IMR-90 (cell line): Measurements from ENCODE around the gene IRX3. TPM values are rescaled to one million over a fixed set of nuclear protein-coding genes. Genes with fewer than 3 reads are reported as not detected.

Experiments
- ATAC-seq: fragments of 200-7000 bp; cut with Tn5 transposase; 2 replicates; pipeline ENCODE4 v1.9.1; 2020; ENCODE audit warnings: low read depth, mild to moderate bottlenecking, moderate library complexity
- BruUV-seq: library from RNA; stranded (reverse); fragments of 400-500 nt; replicated peaks from 2 replicates; lab custom pipeline; 2021; lab: Mats Ljungman, UMichigan
- CTCF ChIA-PET: fragments of 300-600 bp; formaldehyde crosslinking; extraction: SDS; loops from one replicate; lab custom pipeline; 2021; ENCODE audit warnings: antibody characterized with exemption; lab: Yijun Ruan, JAX
- POLR2A ChIA-PET: fragments of 300-600 bp; sonication (Branson Sonifier 250); formaldehyde crosslinking; loops from one replicate; lab custom pipeline; 2022; ENCODE audit warnings: antibody characterized with exemption; ENCODE audit not compliant: unreplicated experiment; lab: Charles Lee
- DNase-seq: peaks from one replicate; pipeline ENCODE4 v3.0.0; 2013
- H2AFZ ChIP-seq: replicated peaks from 2 replicates; pipeline ENCODE3; 2013; ENCODE audit warnings: low read length, mild to moderate bottlenecking; ENCODE audit not compliant: poor library complexity
- H2AK5ac ChIP-seq: 2 replicates; pipeline ENCODE4 v1.6.1; 2013; ENCODE audit warnings: low read depth, low read length, inconsistent platforms
- H2AK9ac ChIP-seq: replicated peaks from 2 replicates; pipeline ENCODE3; 2013; ENCODE audit warnings: mild to moderate bottlenecking, low read depth, low read length, moderate library complexity; ENCODE audit not compliant: poor library complexity
- H2BK120ac ChIP-seq: 2 replicates; pipeline ENCODE4 v1.6.1; 2013; ENCODE audit warnings: low read depth, low read length, inconsistent platforms
- H2BK15ac ChIP-seq: 3 replicates; pipeline ENCODE4 v1.6.1; 2013; ENCODE audit warnings: low read depth, low read length, inconsistent platforms
- H2BK20ac ChIP-seq: 2 replicates; pipeline ENCODE4 v1.6.1; 2013; ENCODE audit warnings: low read depth, mild to moderate bottlenecking, inconsistent platforms, low read length, moderate library complexity
- H2BK5ac ChIP-seq: 2 replicates; pipeline ENCODE4 v1.6.1; 2013; ENCODE audit warnings: mild to moderate bottlenecking, low read depth, low read length, inconsistent platforms; ENCODE audit not compliant: poor library complexity, severe bottlenecking
- H3K14ac ChIP-seq: replicated peaks from 2 replicates; pipeline ENCODE4 v1.6.1; 2013; ENCODE audit warnings: low read depth, low read length, inconsistent platforms
- H3K18ac ChIP-seq: 2 replicates; pipeline ENCODE4 v1.6.1; 2013; ENCODE audit warnings: low read depth, low read length, control low read depth
- H3K23ac ChIP-seq: 2 replicates; pipeline ENCODE4 v1.6.1; 2013; ENCODE audit warnings: low read depth, low read length, inconsistent platforms
- H3K27ac ChIP-seq: 2 replicates; pipeline ENCODE4 v1.5.1; 2013; ENCODE audit warnings: mild to moderate bottlenecking, control low read depth, low read length; ENCODE audit not compliant: insufficient read depth
- H3K27me3 ChIP-seq: 2 replicates; pipeline ENCODE4 v1.6.1; 2013; ENCODE audit warnings: low read length; ENCODE audit not compliant: control insufficient read depth, insufficient read depth
- H3K36me3 ChIP-seq: 2 replicates; pipeline ENCODE4 v1.6.1; 2013; ENCODE audit warnings: low read length, mixed read lengths; ENCODE audit not compliant: control insufficient read depth, insufficient read depth
- H3K4ac ChIP-seq: 2 replicates; pipeline ENCODE4 v1.6.1; 2013; ENCODE audit warnings: low read depth, low read length, inconsistent platforms
- H3K4me1 ChIP-seq: 2 replicates; pipeline ENCODE4 v1.6.1; 2013; ENCODE audit warnings: low read length, mixed read lengths; ENCODE audit not compliant: control insufficient read depth, insufficient read depth
- H3K4me2 ChIP-seq: 2 replicates; pipeline ENCODE4 v1.6.1; 2013; ENCODE audit warnings: low read depth, mild to moderate bottlenecking, control low read depth, low read length, moderate library complexity
- H3K4me3 ChIP-seq: 2 replicates; pipeline ENCODE4 v1.5.1; 2013; ENCODE audit warnings: low read depth, mild to moderate bottlenecking, control low read depth, low read length, moderate library complexity; ENCODE audit not compliant: insufficient read depth
- H3K56ac ChIP-seq: 2 replicates; pipeline ENCODE4 v1.6.1; 2013; ENCODE audit warnings: low read length, inconsistent platforms; ENCODE audit not compliant: insufficient read depth; ENCODE audit errors: extremely low read depth
- H3K79me1 ChIP-seq, 2 experiments: 2 replicates each; pipeline ENCODE4 v1.6.1; 2013; ENCODE audit warnings: low read length in 2 of 2, inconsistent platforms in 1 of 2, low read depth in 1 of 2
- H3K9ac ChIP-seq: 2 replicates; pipeline ENCODE4 v1.6.1; 2013; ENCODE audit warnings: low read depth, low read length, control low read depth
- H3K9me1 ChIP-seq: 2 replicates; pipeline ENCODE4 v1.6.1; 2013; ENCODE audit warnings: low read length, inconsistent platforms; ENCODE audit not compliant: insufficient read depth
- H3K9me3 ChIP-seq: 2 replicates; pipeline ENCODE4 v1.6.1; 2013; ENCODE audit warnings: low read length; ENCODE audit not compliant: control insufficient read depth, insufficient read depth
- H4K20me1 ChIP-seq: 2 replicates; pipeline ENCODE4 v1.6.1; 2013; ENCODE audit warnings: low read length, inconsistent platforms; ENCODE audit not compliant: insufficient read depth
- H4K5ac ChIP-seq: 2 replicates; pipeline ENCODE4 v1.6.1; 2013; ENCODE audit warnings: mild to moderate bottlenecking, low read depth, low read length, control low read depth
- H4K8ac ChIP-seq, 2 experiments: 2 replicates each; pipeline ENCODE4 v1.6.1; 2013; ENCODE audit warnings: low read depth in 2 of 2, low read length in 2 of 2, control low read depth in 1 of 2, inconsistent platforms in 1 of 2
- H4K91ac ChIP-seq: 2 replicates; pipeline ENCODE4 v1.6.1; 2013; ENCODE audit warnings: low read depth, low read length, inconsistent platforms; ENCODE audit not compliant: insufficient read depth
- BHLHE40 ChIP-seq: fragments of 150-350 bp; IDR thresholded peaks from 2 replicates; pipeline ENCODE4 v1.6.1; 2016; ENCODE audit warnings: mild to moderate bottlenecking, low read depth, low read length
- CEBPB ChIP-seq: IDR thresholded peaks from 2 replicates; pipeline ENCODE4 v1.6.1; 2012; ENCODE audit warnings: low read depth, low read length, improper control_type of control experiment
- CHD1 ChIP-seq: IDR thresholded peaks from 2 replicates; pipeline ENCODE4 v1.6.1; 2012; ENCODE audit warnings: low read depth, low read length, improper control_type of control experiment
- CTCF ChIP-seq: conservative IDR thresholded peaks from 2 replicates; pipeline ENCODE4 v1.5.1; 2012; ENCODE audit warnings: mild to moderate bottlenecking, low read depth, low read length, improper control_type of control experiment
- ELK1 ChIP-seq: fragments of 150-350 bp; IDR thresholded peaks from 2 replicates; pipeline ENCODE4 v1.6.1; 2016; ENCODE audit warnings: low read depth, mild to moderate bottlenecking, low read length, moderate library complexity, borderline replicate concordance
- FOS ChIP-seq: fragments of 150-350 bp; IDR thresholded peaks from 2 replicates; pipeline ENCODE4 v1.6.1; 2016; ENCODE audit warnings: low read depth, low read length
- MAFK ChIP-seq: IDR thresholded peaks from 2 replicates; pipeline ENCODE4 v1.6.1; 2012; ENCODE audit warnings: low read depth, low read length, improper control_type of control experiment
- MAZ ChIP-seq: IDR thresholded peaks from 2 replicates; pipeline ENCODE4 v1.6.1; 2012; ENCODE audit warnings: low read depth, mild to moderate bottlenecking, low read length, improper control_type of control experiment, moderate library complexity, borderline replicate concordance
- MXI1 ChIP-seq: IDR thresholded peaks from 2 replicates; pipeline ENCODE4 v1.6.1; 2012; ENCODE audit warnings: low read depth, mild to moderate bottlenecking, low read length, moderate library complexity, borderline replicate concordance
- NFE2L2 ChIP-seq: fragments of 150-350 bp; IDR thresholded peaks from 2 replicates; pipeline ENCODE4 v1.6.1; 2016; ENCODE audit warnings: low read depth, mild to moderate bottlenecking, low read length
- POLR2A ChIP-seq: IDR thresholded peaks from 2 replicates; pipeline ENCODE4 v1.6.1; 2012; ENCODE audit warnings: mild to moderate bottlenecking, low read depth, low read length
- RAD21 ChIP-seq: IDR thresholded peaks from 2 replicates; pipeline ENCODE4 v1.6.1; 2012; ENCODE audit warnings: low read length, improper control_type of control experiment
- RCOR1 ChIP-seq: IDR thresholded peaks from 2 replicates; pipeline ENCODE4 v1.6.1; 2012; ENCODE audit warnings: mild to moderate bottlenecking, low read length, improper control_type of control experiment; ENCODE audit not compliant: insufficient replicate concordance
- RFX5 ChIP-seq: IDR thresholded peaks from 2 replicates; pipeline ENCODE4 v1.8.0; 2012; ENCODE audit warnings: low read depth, mild to moderate bottlenecking, low read length, moderate library complexity
- SMC3 ChIP-seq: fragments of 150-350 bp; IDR thresholded peaks from 2 replicates; pipeline ENCODE4 v1.6.1; 2016; ENCODE audit warnings: low read depth, mild to moderate bottlenecking, antibody characterized with exemption, low read length, moderate library complexity
- USF2 ChIP-seq: fragments of 150-350 bp; IDR thresholded peaks from 2 replicates; pipeline ENCODE4 v1.6.1; 2017; ENCODE audit warnings: mild to moderate bottlenecking, antibody characterized with exemption, low read length, low read depth
- WGBS, 2 experiments: methylation state at CpG; one replicate each; pipeline versions ENCODE4 v1.1.5 to v1.1.7; 2013; ENCODE audit warnings: missing lambda C conversion rate in 2 of 2; ENCODE audit not compliant: insufficient read length in 1 of 2; ENCODE audit errors: extremely low coverage in 2 of 2; 5-methylcytosine and 5-hydroxymethylcytosine counted together
- dilution Hi-C: fragments of 300-500 bp; cut with HindIII; formaldehyde crosslinking; loops from one replicate; pipeline ENCODE4 v1.14.3; 2018; ENCODE audit warnings: low sequenced_read_pairs; ENCODE audit not compliant: unreplicated experiment
- in situ Hi-C: fragments of 300-500 bp; cut with MboI; formaldehyde crosslinking; loops from 3 replicates; pipeline ENCODE4 v1.14.3; 2019; ENCODE audit warnings: low sequenced_read_pairs, inconsistent platforms, mixed read lengths
- intact Hi-C: fragments of 100-400 bp; cut with micrococcal nuclease; formaldehyde crosslinking; loops from 2 replicates; pipeline ENCODE4 v1.10.0; 2022
- polyA plus RNA-seq, 3 experiments: library from polyadenylated mRNA; depleted of rRNA; stranded (reverse); fragments of >200 nt; gene quantifications; 2 replicates each; pipeline ENCODE4 v1.2.3, GENCODE V29; 2012; ENCODE audit warnings: low replicate concordance in 1 of 3
- total RNA-seq: library from RNA; depleted of rRNA; stranded (reverse); fragments of >200 nt; gene quantifications from 2 replicates; pipeline ENCODE4 v1.2.3, GENCODE V29; 2012

IRX3 gene
- total and polyA plus RNA-seq, 2 of the 4 experiments (the other 2 are of a cell fraction), result not detected

GRCh38 chr16:54313789-54314188 is 27.2 kb upstream of the IRX3 start:
- ChIA-PET CTCF (no interaction called here), POLR2A (no interaction called here)
- intact Hi-C loops, result no loop called here
- Histone ChIP-seq H2BK15ac (no peak overlapping the region), H3K9me3 (no peaks in the 10 kb centered on the region), H4K5ac (no peak overlapping the region), H3K27ac (no peak overlapping the region), H3K18ac (no peak overlapping the region), H2AFZ (no peak overlapping the region), H3K4me1 (no peaks in the 10 kb centered on the region), H3K56ac (no peak overlapping the region), H4K20me1 (no peaks in the 10 kb centered on the region), H2BK20ac (no peak overlapping the region), H2BK5ac (no peak overlapping the region), H3K23ac (no peak overlapping the region), H3K4me3 (no peak overlapping the region), H3K14ac (no peak overlapping the region), H3K4ac (no peak overlapping the region), H3K9me1 (no peaks in the 10 kb centered on the region), H3K36me3 (no peaks in the 10 kb centered on the region), H3K27me3 (peaks cover 9% of the 10 kb centered on the region), H4K91ac (no peak overlapping the region), H2BK120ac (no peak overlapping the region), H3K79me1 (no peaks in the 10 kb centered on the region), H4K8ac (no peak overlapping the region), H3K9ac (no peak overlapping the region), H3K4me2 (no peak overlapping the region), H2AK9ac (no peak overlapping the region), H2AK5ac (no peak overlapping the region)
- TF ChIP-seq MAFK, result no peak
- TF ChIP-seq CTCF, result no peak
- TF ChIP-seq ELK1, result no peak
- TF ChIP-seq MAZ, result no peak
- TF ChIP-seq RFX5, result no peak
- no peak for TF ChIP-seq CHD1
- TF ChIP-seq BHLHE40, result no peak
- TF ChIP-seq USF2, result no peak
- TF ChIP-seq RAD21, result no peak
- no peak for TF ChIP-seq MXI1
- TF ChIP-seq NFE2L2, result no peak
- TF ChIP-seq CEBPB, result no peak
- no peak for TF ChIP-seq RCOR1
- no peak for TF ChIP-seq POLR2A
- no peak for TF ChIP-seq FOS
- no peak for TF ChIP-seq SMC3
- no CpG with 5 or more reads among the region's 4 CpGs for WGBS, 2 experiments
- in situ Hi-C loops, result no loop called here
- no TSS peak for BruUV-seq
- DNase-seq, result no peak
- dilution Hi-C loops, result no loop called here
- ATAC-seq, result no peak
